ENCODE measurements around the gene RFX6.

GRCh38 chr6:116928677-116929076 is 51.6 kb downstream of the RFX6 start:
- TF ChIP-seq, protein P1, sequence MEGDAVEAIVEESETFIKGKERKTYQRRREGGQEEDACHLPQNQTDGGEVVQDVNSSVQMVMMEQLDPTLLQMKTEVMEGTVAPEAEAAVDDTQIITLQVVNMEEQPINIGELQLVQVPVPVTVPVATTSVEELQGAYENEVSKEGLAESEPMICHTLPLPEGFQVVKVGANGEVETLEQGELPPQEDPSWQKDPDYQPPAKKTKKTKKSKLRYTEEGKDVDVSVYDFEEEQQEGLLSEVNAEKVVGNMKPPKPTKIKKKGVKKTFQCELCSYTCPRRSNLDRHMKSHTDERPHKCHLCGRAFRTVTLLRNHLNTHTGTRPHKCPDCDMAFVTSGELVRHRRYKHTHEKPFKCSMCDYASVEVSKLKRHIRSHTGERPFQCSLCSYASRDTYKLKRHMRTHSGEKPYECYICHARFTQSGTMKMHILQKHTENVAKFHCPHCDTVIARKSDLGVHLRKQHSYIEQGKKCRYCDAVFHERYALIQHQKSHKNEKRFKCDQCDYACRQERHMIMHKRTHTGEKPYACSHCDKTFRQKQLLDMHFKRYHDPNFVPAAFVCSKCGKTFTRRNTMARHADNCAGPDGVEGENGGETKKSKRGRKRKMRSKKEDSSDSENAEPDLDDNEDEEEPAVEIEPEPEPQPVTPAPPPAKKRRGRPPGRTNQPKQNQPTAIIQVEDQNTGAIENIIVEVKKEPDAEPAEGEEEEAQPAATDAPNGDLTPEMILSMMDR (IDR thresholded peaks at IDR 0.05) = no peak
- TF ChIP-seq POLR2A (IDR thresholded peaks at IDR 0.05) = no peak
